Transverse colon (tissue), 4 donors: Measurements from ENCODE around the gene RFLNA.

Source experiments
- EP300 ChIP-seq: sonication (generic); formaldehyde crosslinking; IDR thresholded peaks from one replicate; pipeline ENCODE4 v1.6.1; 2017; ENCODE audit warnings: antibody characterized with exemption, low read depth
- POLR2A ChIP-seq: fragments of 450-650 bp; IDR thresholded peaks from one replicate; pipeline ENCODE4 v1.6.1; 2016; ENCODE audit warnings: antibody characterized with exemption, mild to moderate bottlenecking, moderate library complexity
- POLR2AphosphoS5 ChIP-seq, 3 donors: sonication (generic); formaldehyde crosslinking; IDR thresholded peaks; one replicate each; pipeline ENCODE4 v1.6.1; 2016; ENCODE audit warnings: antibody characterized with exemption in 3 of 3
- TF ChIP-seq, protein P1 (sequence below), 5 experiments: fragments of 200-600 bp in 3 of 5; fragments of 450-650 bp in 2 of 5; sonication (generic) in 3 of 5; IDR thresholded peaks; 1 replicate in 2 of 5; 2 replicates in 3 of 5; pipeline ENCODE4 v1.5.1; 2016 to 2017; ENCODE audit warnings: antibody characterized with exemption in 5 of 5, inconsistent platforms in 3 of 5, mild to moderate bottlenecking in 2 of 5, moderate library complexity in 1 of 5

DNA sequence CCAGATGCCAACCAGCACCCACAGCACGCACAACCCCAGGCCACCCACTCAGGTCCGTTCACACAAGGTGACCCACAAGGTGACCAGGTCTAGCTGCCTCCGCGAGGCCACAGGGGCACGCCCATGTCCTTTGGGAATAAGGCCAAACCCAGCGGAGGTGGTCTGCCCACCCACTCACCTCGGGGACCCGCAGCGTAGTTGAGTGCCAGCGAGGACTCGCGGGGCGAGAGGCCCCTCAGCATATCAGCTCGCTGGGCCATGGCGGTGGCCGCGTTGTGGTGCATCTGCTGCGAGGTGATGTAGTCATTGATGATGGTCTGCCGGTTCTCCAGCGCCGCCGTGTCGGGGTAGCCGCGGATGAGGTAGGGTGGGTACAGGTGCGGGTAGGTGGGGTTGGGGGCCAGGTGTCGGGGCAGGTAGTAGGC is 46.8 kb downstream of the RFLNA start:
- TF ChIP-seq, protein P1, sequence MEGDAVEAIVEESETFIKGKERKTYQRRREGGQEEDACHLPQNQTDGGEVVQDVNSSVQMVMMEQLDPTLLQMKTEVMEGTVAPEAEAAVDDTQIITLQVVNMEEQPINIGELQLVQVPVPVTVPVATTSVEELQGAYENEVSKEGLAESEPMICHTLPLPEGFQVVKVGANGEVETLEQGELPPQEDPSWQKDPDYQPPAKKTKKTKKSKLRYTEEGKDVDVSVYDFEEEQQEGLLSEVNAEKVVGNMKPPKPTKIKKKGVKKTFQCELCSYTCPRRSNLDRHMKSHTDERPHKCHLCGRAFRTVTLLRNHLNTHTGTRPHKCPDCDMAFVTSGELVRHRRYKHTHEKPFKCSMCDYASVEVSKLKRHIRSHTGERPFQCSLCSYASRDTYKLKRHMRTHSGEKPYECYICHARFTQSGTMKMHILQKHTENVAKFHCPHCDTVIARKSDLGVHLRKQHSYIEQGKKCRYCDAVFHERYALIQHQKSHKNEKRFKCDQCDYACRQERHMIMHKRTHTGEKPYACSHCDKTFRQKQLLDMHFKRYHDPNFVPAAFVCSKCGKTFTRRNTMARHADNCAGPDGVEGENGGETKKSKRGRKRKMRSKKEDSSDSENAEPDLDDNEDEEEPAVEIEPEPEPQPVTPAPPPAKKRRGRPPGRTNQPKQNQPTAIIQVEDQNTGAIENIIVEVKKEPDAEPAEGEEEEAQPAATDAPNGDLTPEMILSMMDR (IDR thresholded peaks at IDR 0.05): no peak
- TF ChIP-seq POLR2AphosphoS5 (IDR thresholded peaks at IDR 0.05) (no peak), EP300 (no peak), POLR2A (no peak)
